HG03135 (cell line): ENCODE results near the gene ASF1A.
A peak's percentile ranks its signal among the peaks of the same experiment; 100 is the strongest.

Source experiments
- ATAC-seq: cut with Tn5 transposase; IDR thresholded peaks from one replicate; pipeline ENCODE4 v1.9.1; 2021; ENCODE audit warnings: mild to moderate bottlenecking, moderate library complexity; ENCODE audit not compliant: unreplicated experiment

Gene ASF1A

DNA sequence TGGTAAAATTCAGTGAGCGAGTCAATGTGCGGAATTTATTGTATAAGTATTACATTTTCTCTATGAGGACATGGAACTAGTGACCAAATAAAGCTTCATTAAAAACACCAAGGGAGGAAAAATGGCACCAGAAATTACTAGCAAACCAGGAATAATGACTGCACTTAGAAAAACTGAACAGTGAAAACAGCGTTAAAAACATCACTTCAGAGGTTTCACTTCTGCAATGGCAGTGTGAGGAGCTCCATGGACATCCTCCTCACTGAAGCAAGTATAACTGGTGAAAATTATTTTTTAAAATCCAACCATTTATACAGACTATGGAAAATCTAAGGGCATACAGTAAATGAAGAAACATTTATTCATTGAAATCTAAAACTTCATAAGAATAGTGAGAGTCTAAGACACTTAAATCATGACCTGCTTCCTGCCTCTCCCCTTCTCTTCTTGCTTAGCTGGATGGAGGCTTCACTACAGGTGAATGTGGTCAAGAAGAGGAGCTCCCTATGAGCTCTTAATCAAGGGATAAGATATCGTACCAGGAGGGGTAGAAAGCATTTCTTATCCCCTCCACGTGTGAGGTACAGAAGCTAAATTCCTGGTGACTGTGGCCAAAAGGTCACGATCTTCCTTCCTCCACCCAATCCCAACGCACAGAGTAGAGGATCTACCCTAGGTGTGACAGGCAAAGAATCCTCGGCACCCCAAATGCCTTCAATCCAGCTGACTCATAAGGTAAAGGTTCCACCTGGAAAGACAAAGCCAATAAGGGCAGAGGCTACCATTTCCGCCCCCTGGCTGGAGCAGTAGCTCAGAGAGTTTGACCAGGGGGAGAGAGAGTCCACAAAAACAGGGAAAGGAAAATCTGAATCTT is 12.3 kb upstream of the ASF1A start:
- ATAC-seq = peak; percentile 68

DNA sequence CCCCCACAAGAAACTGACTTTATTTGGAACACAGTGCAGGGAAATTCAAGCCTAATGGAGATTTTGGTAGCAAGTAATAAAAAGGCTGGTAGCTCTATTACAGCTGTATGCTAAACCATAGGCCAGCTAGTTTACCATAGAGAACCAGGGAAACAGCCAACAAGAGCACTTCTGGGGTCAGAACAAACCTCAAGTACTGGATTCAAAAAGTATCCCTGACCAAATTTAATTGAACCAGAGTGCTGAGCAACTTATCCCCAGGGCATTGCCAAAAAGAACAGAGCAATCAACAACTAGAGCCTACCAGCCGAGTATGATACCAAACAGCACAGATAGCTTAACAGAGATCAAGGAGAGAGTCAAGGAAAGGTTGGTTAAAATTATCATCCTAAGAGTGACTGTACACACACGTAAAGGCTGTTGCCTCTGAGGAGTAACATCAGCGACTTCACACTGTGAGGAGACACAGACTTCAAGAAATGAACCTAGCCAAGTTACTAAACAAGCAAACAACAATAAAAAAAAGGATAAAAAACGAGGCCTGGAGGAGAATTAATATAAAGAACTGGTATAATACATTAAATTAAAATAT is 11.5 kb upstream of the ASF1A start:
- no peak for ATAC-seq

DNA sequence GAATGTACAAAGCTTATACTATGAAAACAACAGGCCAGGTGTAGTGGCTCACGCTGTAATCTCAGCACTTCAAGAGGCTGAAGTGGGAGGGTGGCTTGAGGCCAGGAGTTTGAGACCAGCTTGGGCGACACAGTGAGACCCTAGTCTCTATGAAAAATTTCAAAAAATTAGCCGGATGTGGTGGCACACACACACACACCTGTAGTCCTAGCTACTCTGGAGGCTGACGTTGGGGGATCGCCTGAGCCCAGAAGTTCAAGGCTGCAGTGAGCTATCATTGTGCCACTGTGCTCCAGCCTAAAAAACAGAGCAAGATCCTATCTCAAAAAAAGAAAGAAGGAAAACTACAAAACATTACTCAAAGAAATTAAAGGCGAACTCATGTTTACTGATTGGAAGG is 7.3 kb upstream of the ASF1A start:
- ATAC-seq = no peak

DNA sequence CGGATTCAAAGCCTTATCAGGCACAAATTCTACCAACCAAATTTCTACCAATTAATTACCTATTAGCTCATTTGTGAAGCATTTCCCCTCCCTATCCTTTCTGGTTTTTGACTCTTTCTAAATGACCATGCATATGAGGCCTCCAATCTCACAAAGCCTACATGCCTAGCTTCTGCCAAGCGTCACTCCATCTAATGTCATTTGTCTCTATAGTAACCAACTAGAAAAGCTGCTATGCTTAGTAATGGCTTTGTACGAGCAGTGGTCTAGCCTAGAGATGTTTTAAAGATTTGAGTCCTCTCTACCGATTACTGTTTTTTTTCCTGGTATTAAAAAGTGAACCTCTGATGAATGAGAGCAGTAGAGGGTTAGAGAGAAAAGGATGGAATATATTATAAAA is 4.8 kb upstream of the ASF1A start:
- no peak for ATAC-seq

DNA sequence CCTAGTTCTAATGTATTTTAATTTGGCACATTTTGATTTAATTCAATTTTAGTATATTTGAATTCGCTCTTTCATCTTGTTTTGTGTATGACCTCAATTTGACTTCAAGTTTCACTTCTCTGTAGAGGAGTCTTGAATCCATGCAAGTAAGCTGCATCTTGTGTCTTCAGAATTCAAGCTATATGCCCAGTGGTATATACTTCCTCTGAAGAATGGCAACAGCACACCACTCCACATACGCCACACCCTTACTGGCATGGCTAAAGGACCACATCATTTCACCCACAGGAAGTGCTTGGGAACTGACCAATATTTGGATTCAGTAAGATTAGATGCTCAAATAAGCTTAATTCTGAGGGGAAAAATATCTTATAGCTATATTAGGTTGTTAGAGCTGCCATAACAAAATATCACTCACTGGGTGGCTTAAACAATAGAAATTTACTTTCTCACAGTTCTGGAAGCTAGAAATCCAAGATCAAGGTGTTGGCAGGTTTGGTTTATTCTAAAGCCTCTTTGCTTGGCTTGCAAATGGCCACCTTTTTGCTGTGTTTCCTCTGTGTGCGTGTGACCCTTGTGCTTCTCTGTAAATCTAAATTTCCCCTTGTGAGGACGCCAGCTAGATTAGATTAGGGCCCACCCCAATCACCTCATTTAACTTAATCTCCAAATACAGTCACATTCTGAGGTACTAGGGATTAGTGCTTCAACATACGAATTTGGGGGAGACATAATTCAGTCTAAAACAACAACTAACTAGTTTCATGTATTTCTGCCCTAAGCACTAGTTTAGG is 2.8 kb upstream of the ASF1A start:
- ATAC-seq = no peak

DNA sequence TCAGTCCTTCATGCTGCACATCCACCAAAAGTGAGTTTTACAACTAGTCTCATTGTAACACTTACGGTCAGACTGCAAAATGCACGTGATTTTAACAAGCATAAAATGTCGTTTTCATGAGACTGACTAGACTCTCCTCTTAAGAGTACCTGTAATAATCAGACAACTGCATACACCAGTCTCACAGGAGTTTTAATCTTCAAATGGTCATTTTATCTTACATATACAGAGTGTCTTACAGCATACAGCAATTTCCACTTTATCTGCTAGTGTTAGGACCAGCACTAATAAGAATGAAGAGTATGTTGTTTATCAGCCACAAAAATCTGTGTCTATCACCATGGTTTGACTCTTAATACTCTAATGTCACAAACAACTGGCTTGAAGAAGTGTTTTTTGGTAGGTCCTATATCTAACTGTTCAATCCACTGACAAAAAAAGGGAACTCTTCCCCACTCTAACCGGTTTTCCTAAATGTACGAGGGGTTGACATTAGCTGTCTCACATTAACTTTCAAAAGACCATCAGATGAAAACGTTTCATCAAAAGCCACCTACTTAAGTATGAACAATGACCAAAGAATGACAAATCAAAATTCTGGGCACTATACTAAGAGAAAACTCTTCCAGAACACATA is 1.5 kb upstream of the ASF1A start:
- no peak for ATAC-seq

DNA sequence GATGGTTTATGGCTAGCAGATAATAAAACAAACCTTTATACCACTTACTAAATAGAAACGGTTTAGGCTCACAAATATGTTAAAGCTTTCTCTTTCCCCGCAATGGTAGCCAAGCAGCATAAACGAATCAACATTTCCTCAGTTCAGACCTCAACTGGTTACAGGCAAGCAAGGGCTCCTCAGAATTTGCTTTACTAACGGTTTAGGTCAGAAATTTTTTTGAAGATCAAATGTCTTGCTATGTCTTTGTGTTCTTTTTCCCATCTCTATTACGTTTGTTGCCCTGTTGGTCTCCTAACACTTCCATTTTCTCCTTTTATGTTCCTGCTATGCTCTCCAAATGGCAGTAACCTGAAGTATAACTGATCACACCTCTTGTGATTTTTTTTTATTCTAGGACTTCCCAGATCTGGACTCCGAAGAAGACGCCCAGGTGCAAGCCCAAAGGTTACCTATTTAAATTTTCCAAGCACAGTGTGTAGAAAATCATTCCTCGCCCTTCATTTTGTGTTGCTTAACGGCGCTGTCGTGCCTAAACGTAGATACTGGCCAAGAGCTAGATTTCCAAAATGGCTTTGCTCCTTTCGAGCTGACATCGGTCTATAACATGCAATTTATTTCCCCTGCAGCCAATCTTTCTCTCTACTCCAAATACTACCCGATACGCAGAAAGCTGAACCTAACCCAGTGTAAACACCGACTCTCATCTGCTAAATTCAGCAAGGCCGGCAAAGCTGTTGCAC is 717 bp upstream of the ASF1A start:
- peak; percentile 22 for ATAC-seq

DNA sequence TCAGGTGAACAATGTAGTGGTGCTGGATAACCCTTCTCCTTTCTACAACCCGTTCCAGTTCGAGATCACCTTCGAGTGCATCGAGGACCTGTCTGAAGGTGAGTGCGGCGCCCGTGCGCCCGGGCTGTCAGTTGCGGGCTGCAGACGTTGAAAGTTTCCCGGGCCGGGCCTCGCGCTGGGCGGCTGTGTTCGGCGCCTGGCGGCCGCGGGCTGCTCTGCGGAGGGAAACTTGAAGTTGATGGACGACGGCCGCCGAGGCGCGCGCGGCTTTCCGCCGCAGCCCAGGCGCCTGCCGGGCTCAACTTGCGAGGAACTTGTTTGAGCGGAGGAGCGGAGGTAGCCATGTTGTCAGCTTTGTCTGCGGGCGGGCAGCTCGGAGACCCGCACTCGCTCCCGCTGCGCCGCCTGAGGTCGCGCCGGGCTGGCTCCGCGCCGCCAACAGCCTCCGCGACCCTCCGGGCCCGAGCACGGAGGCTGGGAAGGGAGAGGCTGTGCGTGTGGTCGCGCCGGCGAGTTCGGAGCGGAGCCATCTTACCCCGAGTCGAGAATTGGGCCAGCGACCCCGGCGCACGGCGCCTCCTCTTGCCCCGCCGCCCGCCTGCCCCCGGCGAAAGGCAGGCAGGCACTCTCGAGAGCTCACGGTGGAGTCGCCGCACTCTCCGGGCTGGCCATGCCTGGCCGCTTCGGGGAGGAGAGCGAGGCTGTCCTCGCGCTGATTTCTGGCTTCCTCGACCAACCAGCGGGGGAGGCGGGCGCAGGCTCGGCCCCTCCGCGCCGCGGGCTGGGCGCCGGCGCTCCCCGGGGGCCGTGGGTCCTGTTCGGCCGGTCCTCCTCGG is 691 bp downstream of the ASF1A start:
- peak; percentile 33 for ATAC-seq

DNA sequence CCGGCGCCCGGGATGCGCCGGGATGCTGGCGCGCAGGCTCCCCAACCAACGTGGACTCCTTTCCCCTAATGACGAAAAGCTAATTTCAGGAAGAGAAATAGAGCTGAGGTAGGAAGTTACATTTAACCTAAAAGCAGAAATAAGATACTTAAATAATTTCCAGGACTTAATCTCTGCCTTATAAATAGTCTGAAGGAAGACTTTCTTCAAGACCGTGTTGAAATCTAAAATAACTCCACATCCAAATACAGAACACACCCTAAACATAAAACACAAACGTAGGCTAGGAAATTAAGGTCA is 1.3 kb downstream of the ASF1A start:
- ATAC-seq = no peak

DNA sequence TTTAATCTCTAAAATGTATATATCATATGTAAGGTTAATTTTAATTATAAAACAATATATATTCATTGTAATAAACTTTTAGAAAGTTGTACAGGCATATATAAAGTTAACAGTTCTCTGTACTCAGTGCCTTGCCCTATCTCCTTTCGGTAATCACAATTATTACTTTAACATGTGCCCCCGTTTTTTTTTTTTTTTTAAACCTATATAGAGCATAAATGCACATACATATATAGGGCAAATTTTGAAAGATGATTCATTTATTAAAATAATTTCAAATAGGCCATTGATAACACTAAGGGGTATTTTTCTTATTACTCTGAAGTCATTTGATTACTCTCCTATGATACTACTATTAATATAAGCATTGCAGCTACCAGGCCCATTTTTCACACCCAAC is 1.9 kb downstream of the ASF1A start:
- no peak for ATAC-seq

DNA sequence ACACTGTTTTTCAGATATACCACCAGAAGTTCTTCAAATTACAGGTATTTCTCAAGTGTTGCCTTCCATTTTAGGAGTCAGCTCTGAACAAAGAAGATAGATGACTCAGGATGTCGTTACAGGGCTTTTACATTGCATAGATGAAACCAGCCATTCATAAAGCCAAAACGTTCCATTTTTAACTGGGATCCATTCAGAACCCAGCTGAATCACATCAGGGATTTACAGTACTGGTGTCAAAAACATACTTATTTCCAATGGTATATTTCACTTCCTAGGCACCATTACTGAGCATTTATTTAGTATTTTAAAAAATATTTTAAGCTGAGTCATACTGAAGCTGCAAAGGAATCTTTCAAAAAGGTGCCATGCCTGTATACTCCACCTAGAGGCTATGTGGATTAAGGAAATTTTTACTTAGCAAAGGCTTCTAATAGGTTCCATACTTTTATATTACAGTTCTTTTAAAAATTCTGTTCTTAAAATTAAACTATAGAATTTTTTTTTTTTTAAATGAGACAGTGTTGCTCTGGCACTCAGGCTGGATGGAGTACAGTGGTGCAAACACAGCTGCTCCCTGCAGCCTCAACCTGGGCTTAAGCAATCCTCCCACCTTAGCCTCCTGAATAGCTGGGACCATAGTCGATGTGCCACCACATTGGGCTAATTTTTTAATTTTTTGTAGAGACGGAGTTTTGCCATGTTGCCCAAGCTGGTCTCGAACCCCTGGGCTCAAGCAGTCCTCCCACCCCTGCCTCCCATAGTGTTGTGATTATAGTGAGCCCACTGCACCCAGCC is 2.6 kb downstream of the ASF1A start:
- no peak for ATAC-seq

DNA sequence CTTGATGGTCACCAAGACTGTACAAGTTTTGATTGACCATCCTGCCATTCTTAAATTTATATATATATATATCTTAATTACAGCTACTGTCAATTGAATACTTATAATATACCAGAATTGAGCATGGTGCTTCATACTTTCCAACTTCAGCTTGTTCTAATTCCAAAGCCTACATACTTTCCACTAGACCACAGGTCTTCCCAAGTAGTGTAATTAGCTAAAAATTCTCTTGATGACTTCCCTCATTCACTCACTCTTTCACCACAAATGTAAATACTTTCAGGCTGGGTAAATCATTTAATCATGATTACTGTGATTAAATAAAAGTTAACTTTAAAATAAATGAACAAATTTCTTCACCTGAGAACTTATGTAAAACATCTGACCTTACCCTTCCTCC is 3.4 kb downstream of the ASF1A start:
- ATAC-seq = no peak

DNA sequence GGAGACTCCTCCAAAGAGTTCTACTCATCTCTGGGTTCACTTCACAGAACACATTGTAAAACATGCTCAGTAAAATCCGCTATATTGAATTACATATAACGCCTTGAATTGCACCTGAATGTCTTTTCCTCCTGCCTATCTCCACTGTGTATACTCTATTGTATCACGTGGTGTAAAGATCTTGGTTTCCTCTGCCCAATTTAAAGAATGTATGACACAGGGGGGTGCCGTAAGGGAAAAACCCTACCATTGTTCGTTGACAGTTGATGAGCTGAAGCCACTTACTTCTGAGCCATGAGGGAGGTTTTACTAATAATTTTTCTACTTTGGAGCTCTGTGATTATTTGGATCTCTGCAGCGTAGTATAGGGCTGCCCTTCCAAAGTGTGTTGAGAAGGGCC is 6.0 kb downstream of the ASF1A start:
- no peak for ATAC-seq

DNA sequence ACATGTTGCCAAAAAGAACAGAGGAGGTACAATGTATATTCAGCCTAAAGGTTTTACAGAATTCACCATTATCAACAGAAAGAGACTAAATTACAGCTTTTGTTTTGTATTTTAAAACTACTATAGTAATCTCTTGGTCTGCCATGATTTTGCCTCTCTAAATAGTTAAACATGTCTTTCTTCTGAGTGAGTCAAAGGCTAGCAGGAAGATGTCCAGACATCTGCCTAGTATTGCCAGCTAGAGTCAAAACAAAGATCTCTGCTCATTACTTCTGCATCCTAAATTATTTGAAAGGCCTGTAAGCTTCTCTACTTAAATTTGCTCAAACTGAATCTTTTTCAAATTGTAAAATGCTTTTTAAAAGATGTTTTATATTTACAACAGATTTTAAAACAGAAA is 8.8 kb downstream of the ASF1A start:
- ATAC-seq = no peak

DNA sequence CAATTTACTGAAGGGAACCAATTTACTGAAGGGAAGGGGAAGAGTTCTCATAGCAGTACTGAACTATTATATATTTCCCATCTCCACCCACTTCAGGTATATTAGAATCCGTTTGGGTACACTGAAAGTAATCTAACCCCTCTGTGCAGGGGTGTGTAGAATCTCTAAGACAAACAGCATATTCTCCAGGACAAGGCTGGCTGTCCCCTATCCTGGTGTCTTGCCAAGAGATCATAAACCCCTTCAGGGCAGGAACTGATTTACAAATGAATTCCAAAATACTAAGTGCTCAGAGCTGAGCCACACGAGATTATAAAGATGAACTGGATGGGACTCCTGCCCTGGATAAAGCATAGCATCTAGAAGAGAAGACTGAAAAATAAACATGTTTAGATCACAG is 9.2 kb downstream of the ASF1A start:
- no peak for ATAC-seq

DNA sequence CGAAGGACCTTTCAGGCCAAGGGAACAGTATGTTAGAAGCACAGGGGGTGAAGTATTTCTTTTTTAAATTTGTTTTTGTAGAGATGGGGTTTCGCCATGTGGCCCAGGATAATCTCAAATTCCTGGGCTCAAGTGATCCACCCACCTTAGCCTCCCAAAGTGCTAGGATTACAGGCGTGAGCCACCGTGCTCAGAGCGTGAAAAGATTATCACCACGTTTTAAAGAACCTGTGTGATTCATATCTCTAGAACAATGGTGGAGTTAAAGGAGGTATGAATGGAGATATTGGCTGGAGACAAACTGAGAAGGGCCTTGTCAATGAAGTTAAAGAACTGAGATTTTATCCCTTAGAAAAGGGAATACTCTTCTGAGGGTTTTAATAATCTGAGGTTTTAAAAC is 9.7 kb downstream of the ASF1A start:
- ATAC-seq = no peak

DNA sequence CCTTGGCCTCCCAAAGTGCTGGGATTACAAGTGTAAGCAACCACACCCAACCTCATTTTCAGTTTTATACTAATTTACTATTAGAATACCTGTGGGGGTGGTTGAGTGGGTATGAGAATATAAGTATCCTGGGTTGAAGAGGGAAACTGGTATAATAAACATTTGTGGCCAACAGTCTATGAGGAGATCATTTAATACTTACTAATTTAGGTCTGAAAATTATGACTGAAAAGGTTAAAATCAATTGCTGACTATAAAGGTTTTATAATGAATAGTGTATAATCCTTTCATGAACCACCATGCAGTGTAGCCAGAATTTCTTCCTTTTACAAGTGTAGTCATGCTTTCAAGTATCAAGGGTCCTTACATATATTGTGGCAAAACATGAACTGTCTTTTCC is 11.1 kb downstream of the ASF1A start:
- ATAC-seq = no peak

DNA sequence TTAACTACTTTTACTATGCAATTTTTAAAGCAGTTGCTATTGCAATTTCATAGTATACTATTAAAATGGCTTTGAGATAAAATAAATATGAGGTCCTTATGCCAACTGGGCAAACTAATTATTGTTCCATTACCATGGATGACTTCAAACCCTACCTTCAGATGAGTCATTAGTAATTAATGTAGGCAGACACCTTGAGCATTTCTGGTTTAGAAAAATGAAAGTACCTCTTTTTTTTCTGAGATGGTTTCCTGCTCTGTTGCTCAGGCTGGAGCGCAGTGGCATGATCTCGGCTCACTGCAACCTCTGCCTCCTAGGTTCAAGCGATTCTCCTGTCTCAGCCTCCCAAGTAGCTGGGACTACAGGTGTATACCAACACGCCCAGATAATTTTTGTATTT is 11.9 kb downstream of the ASF1A start:
- ATAC-seq = no peak

DNA sequence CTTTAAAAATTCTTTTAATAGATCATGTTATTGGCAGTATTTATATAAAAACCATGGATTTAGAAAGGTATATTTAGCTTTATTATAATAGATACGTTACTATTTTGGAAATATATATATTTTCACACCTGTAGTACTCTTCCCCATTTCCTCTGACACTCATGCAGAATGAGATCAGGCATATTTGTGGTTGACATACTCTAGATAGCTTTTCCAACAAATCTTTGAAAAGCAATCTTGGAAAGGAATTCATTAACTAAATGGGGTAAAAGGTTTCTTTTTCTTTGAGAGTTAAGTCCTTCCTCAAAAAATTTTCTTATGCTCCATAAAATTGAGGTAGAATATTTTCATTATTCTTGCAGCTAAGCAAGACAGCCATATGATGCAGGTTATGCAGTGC is 14.5 kb downstream of the ASF1A start:
- no peak for ATAC-seq
